Measurements from ENCODE around the gene RNF130. TPM values are rescaled to one million over a fixed set of nuclear protein-coding genes. Genes with fewer than 3 reads are reported as not detected.

RNF130 gene
- total RNA-seq, 1 donor from 2014 or later = 183 TPM

DNA sequence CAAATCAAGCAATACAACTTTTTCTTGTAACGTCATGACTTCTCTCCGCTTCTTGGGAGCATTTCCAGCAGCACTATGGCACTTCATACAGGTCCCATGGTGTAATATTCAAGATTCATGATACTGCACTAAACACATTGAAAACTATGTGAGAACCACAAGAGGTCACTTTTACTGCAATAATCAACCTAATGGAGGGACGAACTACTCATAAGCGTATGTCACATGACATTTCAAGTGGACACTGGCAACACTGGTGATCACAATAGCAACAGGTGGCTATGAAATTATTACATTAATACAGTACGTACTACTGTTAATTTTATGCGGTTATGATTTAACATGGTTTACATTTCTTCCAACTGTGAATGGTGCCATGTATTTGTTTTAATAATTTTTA is 85.2 kb downstream of the RNF130 start:
- TF ChIP-seq EZH2 (IDR thresholded peaks at IDR 0.05) (no peak), EZH2phosphoT487 (IDR thresholded peaks at IDR 0.05) (no peak)
- TF ChIP-seq, protein P1, sequence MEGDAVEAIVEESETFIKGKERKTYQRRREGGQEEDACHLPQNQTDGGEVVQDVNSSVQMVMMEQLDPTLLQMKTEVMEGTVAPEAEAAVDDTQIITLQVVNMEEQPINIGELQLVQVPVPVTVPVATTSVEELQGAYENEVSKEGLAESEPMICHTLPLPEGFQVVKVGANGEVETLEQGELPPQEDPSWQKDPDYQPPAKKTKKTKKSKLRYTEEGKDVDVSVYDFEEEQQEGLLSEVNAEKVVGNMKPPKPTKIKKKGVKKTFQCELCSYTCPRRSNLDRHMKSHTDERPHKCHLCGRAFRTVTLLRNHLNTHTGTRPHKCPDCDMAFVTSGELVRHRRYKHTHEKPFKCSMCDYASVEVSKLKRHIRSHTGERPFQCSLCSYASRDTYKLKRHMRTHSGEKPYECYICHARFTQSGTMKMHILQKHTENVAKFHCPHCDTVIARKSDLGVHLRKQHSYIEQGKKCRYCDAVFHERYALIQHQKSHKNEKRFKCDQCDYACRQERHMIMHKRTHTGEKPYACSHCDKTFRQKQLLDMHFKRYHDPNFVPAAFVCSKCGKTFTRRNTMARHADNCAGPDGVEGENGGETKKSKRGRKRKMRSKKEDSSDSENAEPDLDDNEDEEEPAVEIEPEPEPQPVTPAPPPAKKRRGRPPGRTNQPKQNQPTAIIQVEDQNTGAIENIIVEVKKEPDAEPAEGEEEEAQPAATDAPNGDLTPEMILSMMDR (IDR thresholded peaks at IDR 0.05) = no peak
- H3K4me2 ChIP-seq = no peak overlapping the region
- H3K79me2 ChIP-seq (ENCODE audit: low read depth) = peaks cover 15% of the 10 kb centered on the region
- no peak overlapping the region for H3K9ac ChIP-seq
- peaks cover 4% of the 10 kb centered on the region for H3K27me3 Mint-ChIP-seq (ENCODE audit: insufficient read depth, low read depth)
- no peak overlapping the region for H3K4me3 ChIP-seq
- H3F3A ChIP-seq (ENCODE audit: low read depth) = no peaks in the 10 kb centered on the region
- peaks cover 17% of the 10 kb centered on the region for H4K20me1 ChIP-seq (ENCODE audit: low read depth)
- H3K4me1 ChIP-seq = no peaks in the 10 kb centered on the region
- H3K9me3 Mint-ChIP-seq = peaks cover 21% of the 10 kb centered on the region
- H3K27me3 ChIP-seq = no peaks in the 10 kb centered on the region
- no peaks in the 10 kb centered on the region for H3K9me3 ChIP-seq (ENCODE audit: low read depth)
- no peak overlapping the region for H3K27ac ChIP-seq
- DNase-seq (ENCODE audit: low spot score) = no peak
- H3K4me1 Mint-ChIP-seq = no peaks in the 10 kb centered on the region
- H2AFZ ChIP-seq (replicated peaks) = no peak overlapping the region
- peaks cover 56% of the 10 kb centered on the region for H3K36me3 Mint-ChIP-seq
- peaks cover 12% of the 10 kb centered on the region for H3K36me3 ChIP-seq
- H3K27ac Mint-ChIP-seq = no peak overlapping the region
- no peak overlapping the region for H3K4me3 Mint-ChIP-seq

DNA sequence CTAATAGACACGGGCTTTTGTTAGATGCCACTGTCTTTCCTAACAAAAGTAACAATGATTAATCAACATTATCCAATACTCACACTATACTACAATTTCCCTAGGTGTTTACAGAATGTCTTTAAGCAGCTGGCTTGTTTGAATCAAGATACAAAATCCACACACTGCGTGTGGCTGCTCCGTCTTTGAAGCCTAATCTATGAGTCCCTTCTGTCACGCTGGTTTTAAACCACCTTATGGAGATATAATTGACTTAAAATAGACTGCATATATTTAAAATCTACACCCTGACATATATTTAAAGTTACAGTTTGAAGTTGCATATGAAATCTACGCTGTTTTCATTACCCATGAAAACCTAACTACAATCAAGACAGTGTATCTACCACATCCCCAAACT is 89.9 kb downstream of the RNF130 start:
- H3K36me3 ChIP-seq = peaks cover 9% of the 10 kb centered on the region
- TF ChIP-seq, protein P1 (IDR thresholded peaks at IDR 0.05) = no peak
- no peak overlapping the region for H2AFZ ChIP-seq (replicated peaks)
- H3K9ac ChIP-seq = no peak overlapping the region
- no peaks in the 10 kb centered on the region for H3K27me3 ChIP-seq
- Mint-ChIP-seq H3K27ac (no peak overlapping the region), H3K4me3 (no peak overlapping the region), H3K4me1 (no peaks in the 10 kb centered on the region), H3K27me3 (ENCODE audit: insufficient read depth, low read depth) (no peaks in the 10 kb centered on the region), H3K36me3 (peaks cover 44% of the 10 kb centered on the region), H3K9me3 (no peaks in the 10 kb centered on the region)
- no peaks in the 10 kb centered on the region for H3K9me3 ChIP-seq (ENCODE audit: low read depth)
- no peak for DNase-seq (ENCODE audit: low spot score)
- H3K4me1 ChIP-seq = no peaks in the 10 kb centered on the region
- H3K27ac ChIP-seq = no peak overlapping the region
- H3F3A ChIP-seq (ENCODE audit: low read depth) = no peaks in the 10 kb centered on the region
- no peak overlapping the region for H3K4me3 ChIP-seq
- peaks cover 12% of the 10 kb centered on the region for H3K79me2 ChIP-seq (ENCODE audit: low read depth)
- H4K20me1 ChIP-seq (ENCODE audit: low read depth) = peaks cover 29% of the 10 kb centered on the region
- H3K4me2 ChIP-seq = no peak overlapping the region

DNA sequence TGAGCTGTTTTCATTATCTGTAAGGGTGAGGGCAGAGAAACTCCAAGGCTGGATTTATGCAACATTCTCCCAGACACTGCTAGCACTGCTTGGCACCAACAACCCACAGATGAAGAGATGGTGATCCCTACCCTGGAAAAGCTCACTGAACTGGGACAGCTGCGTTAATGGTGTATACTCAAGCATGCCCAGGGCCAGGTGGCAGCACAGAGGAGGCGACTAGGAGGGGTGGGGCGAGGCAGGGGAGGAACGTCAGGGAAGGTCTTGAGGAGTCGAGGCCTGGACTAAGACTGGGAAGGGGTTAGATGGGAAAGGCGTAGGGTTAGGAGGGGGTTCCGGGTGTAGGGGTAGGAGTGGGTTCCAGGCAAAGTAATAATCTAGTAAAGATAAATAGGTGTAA is 90.8 kb downstream of the RNF130 start:
- peaks cover 38% of the 10 kb centered on the region for H4K20me1 ChIP-seq (ENCODE audit: low read depth)
- Mint-ChIP-seq H3K27ac (no peak overlapping the region), H3K27me3 (ENCODE audit: insufficient read depth, low read depth) (no peaks in the 10 kb centered on the region), H3K36me3 (peaks cover 42% of the 10 kb centered on the region), H3K4me3 (no peak overlapping the region), H3K4me1 (no peaks in the 10 kb centered on the region), H3K9me3 (no peaks in the 10 kb centered on the region)
- H2AFZ ChIP-seq (replicated peaks) = no peak overlapping the region
- no peak overlapping the region for H3K4me3 ChIP-seq
- no peaks in the 10 kb centered on the region for H3K9me3 ChIP-seq (ENCODE audit: low read depth)
- H3K27ac ChIP-seq = no peak overlapping the region
- no peak overlapping the region for H3K4me2 ChIP-seq
- peaks cover 9% of the 10 kb centered on the region for H3K36me3 ChIP-seq
- H3F3A ChIP-seq (ENCODE audit: low read depth) = peaks cover 6% of the 10 kb centered on the region
- H3K27me3 ChIP-seq = no peaks in the 10 kb centered on the region
- TF ChIP-seq EZH2phosphoT487 (IDR thresholded peaks at IDR 0.05) = no peak
- no peak for TF ChIP-seq EZH2 (IDR thresholded peaks at IDR 0.05)
- TF ChIP-seq, protein P1 (IDR thresholded peaks at IDR 0.05) = no peak
- H3K79me2 ChIP-seq (ENCODE audit: low read depth) = peaks cover 12% of the 10 kb centered on the region
- H3K4me1 ChIP-seq = no peaks in the 10 kb centered on the region
- no peak for DNase-seq (ENCODE audit: low spot score)
- H3K9ac ChIP-seq = no peak overlapping the region
